ENCODE results near the gene CXCL11.
A peak's percentile ranks its signal among the peaks of the same experiment; 100 is the strongest.

The CXCL11 gene

DNA sequence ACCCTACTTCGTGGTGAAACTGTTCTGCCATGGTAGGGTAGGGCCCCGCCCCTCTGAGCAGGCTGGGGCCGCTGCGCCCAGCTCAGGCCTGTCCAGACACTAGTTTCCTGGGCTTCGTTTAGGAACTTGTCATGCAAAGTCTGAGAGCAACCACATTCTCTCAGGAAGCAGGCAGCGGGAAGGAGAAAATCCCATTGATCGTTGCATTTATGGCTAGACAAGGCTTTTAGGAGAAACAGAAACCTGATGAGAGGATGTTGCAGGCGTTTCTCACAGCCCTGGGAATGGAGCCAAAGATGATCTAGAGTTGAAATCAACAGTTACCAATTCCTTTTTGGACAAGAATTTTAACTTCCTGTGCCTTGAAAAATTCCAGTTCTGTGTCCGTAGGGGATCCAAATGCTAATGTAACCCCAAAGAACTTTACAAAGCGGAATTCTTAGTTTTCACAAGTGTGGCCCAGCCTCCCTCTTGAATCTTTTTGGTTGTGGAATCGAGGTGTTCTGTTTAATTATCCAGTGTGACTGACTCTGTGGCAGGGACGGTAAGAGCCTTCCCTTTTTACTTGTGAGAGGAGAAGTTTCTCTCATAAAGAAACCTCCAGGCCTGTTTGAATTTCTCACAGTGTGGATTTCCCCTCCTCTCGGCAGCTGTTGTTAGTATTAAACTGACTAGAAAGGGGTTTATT is 24.0 kb downstream of the CXCL11 start:
- H4K20me1 ChIP-seq (ENCODE audit: insufficient read depth): no peaks in the 10 kb centered on the region
- peak overlapping the region; percentile 16; the same call in 1 of the 2 replicates for H2AFZ ChIP-seq (ENCODE audit: low read depth)
- H3K4me3 ChIP-seq (IDR thresholded peaks at IDR 0.05; ENCODE audit: insufficient read depth, low read depth, low read length): no peak overlapping the region
- H3K27ac ChIP-seq: peak overlapping the region; percentile 15; the same call in 1 of the 2 replicates
- H3K36me3 ChIP-seq (ENCODE audit: insufficient read depth): no peaks in the 10 kb centered on the region
- peaks cover 71% of the 10 kb centered on the region for H3K4me1 ChIP-seq (ENCODE audit: low read depth, poor library complexity, severe bottlenecking)
- TF ChIP-seq CTCF (conservative IDR thresholded peaks at IDR 0.05; ENCODE audit: low read depth, low read length): no peak
- no peaks in the 10 kb centered on the region for H3K27me3 ChIP-seq (ENCODE audit: insufficient read depth, low read depth)
- H3K79me2 ChIP-seq (ENCODE audit: insufficient read depth, low read depth): no peaks in the 10 kb centered on the region
- H3K9ac ChIP-seq: no peak overlapping the region
- H3K4me2 ChIP-seq: peak overlapping the region; percentile 34

- no peak overlapping the region for H3K4me3 ChIP-seq (IDR thresholded peaks at IDR 0.05; ENCODE audit: insufficient read depth, low read depth, low read length)
- no peak overlapping the region for H3K9ac ChIP-seq
- no peaks in the 10 kb centered on the region for H4K20me1 ChIP-seq (ENCODE audit: insufficient read depth)
- no peaks in the 10 kb centered on the region for H3K79me2 ChIP-seq (ENCODE audit: insufficient read depth, low read depth)
- no peaks in the 10 kb centered on the region for H3K36me3 ChIP-seq (ENCODE audit: insufficient read depth)
- H3K4me2 ChIP-seq: no peak overlapping the region
- no peaks in the 10 kb centered on the region for H3K27me3 ChIP-seq (ENCODE audit: insufficient read depth, low read depth)
- no peak for TF ChIP-seq CTCF (conservative IDR thresholded peaks at IDR 0.05; ENCODE audit: low read depth, low read length)
- peaks cover 64% of the 10 kb centered on the region for H3K4me1 ChIP-seq (ENCODE audit: low read depth, poor library complexity, severe bottlenecking)
- H3K27ac ChIP-seq: no peak overlapping the region
- no peak overlapping the region for H2AFZ ChIP-seq (ENCODE audit: low read depth)
Observed at GRCh38 chr4:76011018-76011670, 24.7 kb downstream of the CXCL11 start.

DNA sequence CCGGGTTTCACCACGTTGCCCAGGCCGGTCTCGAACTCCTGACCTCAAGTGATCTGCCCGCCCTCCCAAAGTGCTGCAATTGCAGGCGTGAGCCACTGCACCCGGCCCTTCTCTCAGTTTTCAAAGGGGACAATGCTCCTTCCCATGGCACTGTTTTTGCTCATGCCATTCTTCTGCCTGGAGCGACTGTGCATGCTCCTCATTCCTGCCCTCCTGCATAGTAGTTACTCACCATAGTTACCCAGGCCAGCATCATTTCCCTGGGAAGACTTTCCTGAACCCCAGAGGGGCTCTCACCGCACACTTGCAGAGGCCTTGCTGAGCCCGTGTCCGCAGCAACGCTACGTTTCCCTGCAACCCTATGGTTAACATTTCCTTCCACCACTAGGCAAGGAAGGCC is 25.3 kb downstream of the CXCL11 start:
- Histone ChIP-seq H3K4me1 (ENCODE audit: low read depth, poor library complexity, severe bottlenecking) (peaks cover 59% of the 10 kb centered on the region), H3K9ac (no peak overlapping the region), H3K4me2 (no peak overlapping the region), H3K27ac (no peak overlapping the region), H3K27me3 (ENCODE audit: insufficient read depth, low read depth) (no peaks in the 10 kb centered on the region), H2AFZ (ENCODE audit: low read depth) (no peak overlapping the region), H4K20me1 (ENCODE audit: insufficient read depth) (no peaks in the 10 kb centered on the region), H3K79me2 (ENCODE audit: insufficient read depth, low read depth) (no peaks in the 10 kb centered on the region), H3K36me3 (ENCODE audit: insufficient read depth) (no peaks in the 10 kb centered on the region), H3K4me3 (IDR thresholded peaks at IDR 0.05; ENCODE audit: insufficient read depth, low read depth, low read length) (no peak overlapping the region)
- TF ChIP-seq CTCF (conservative IDR thresholded peaks at IDR 0.05; ENCODE audit: low read depth, low read length): no peak

GRCh38 chr4:76009311-76009710 is 26.6 kb downstream of the CXCL11 start:
- Histone ChIP-seq H3K4me2 (no peak overlapping the region), H3K36me3 (ENCODE audit: insufficient read depth) (no peaks in the 10 kb centered on the region), H3K79me2 (ENCODE audit: insufficient read depth, low read depth) (no peaks in the 10 kb centered on the region), H3K4me3 (IDR thresholded peaks at IDR 0.05; ENCODE audit: insufficient read depth, low read depth, low read length) (no peak overlapping the region), H3K4me1 (ENCODE audit: low read depth, poor library complexity, severe bottlenecking) (peaks cover 46% of the 10 kb centered on the region), H4K20me1 (ENCODE audit: insufficient read depth) (no peaks in the 10 kb centered on the region), H2AFZ (ENCODE audit: low read depth) (no peak overlapping the region), H3K27ac (no peak overlapping the region), H3K27me3 (ENCODE audit: insufficient read depth, low read depth) (no peaks in the 10 kb centered on the region), H3K9ac (no peak overlapping the region)
- no peak for TF ChIP-seq CTCF (conservative IDR thresholded peaks at IDR 0.05; ENCODE audit: low read depth, low read length)
